ENCODE results near the gene RBM6. TPM values are rescaled to one million over a fixed set of nuclear protein-coding genes. Genes with fewer than 3 reads are reported as not detected.
"Not testable (repeated sequence)": the region's sequence is repeated elsewhere in the genome, so short reads cannot be mapped to it uniquely, and the experiment has no call there.

Gene RBM6
- total and polyA plus RNA-seq, 2 experiments from 2014 or later: 62.7 to 121 TPM

GRCh38 chr3:49930922-49931321, 9.0 kb upstream of the RBM6 start:
- DNase-seq (ENCODE audit: low read depth in 1 of 2, low spot score in 1 of 2): peak in 1 of 2 donors; percentile 81
- Histone ChIP-seq H3K36me3 (no peaks in the 10 kb centered on the region), H3K9me3 (ENCODE audit: low read depth) (no peaks in the 10 kb centered on the region), H3K4me3 (no peak overlapping the region), H3K27me3 (no peaks in the 10 kb centered on the region), H3K27ac (peak overlapping the region; percentile 86), H3K4me1 (ENCODE audit: low read depth) (peaks cover 11% of the 10 kb centered on the region)
- no peak for TF ChIP-seq CTCF (IDR thresholded peaks at IDR 0.05; ENCODE audit: low read depth, low read length)

GRCh38 chr3:49932281-49932680, 7.7 kb upstream of the RBM6 start:
- DNase-seq (ENCODE audit: low read depth in 1 of 2, low spot score in 1 of 2); H3K27ac ChIP-seq; H3K9me3 ChIP-seq (ENCODE audit: low read depth); H3K4me3 ChIP-seq; H3K36me3 ChIP-seq; H3K27me3 ChIP-seq: not testable (repeated sequence)
- H3K4me1 ChIP-seq (ENCODE audit: low read depth): peaks cover 11% of the 10 kb centered on the region

GRCh38 chr3:49937090-49937489, 2.9 kb upstream of the RBM6 start:
- H3K4me1 ChIP-seq (ENCODE audit: low read depth): no peaks in the 10 kb centered on the region
- no peak for DNase-seq (ENCODE audit: low read depth in 1 of 2, low spot score in 1 of 2)
- no peaks in the 10 kb centered on the region for H3K9me3 ChIP-seq (ENCODE audit: low read depth)
- no peak overlapping the region for H3K27ac ChIP-seq
- H3K36me3 ChIP-seq: no peaks in the 10 kb centered on the region
- no peak overlapping the region for H3K4me3 ChIP-seq
- TF ChIP-seq CTCF (IDR thresholded peaks at IDR 0.05; ENCODE audit: low read depth, low read length): no peak
- no peaks in the 10 kb centered on the region for H3K27me3 ChIP-seq

- Histone ChIP-seq H3K36me3 (no peaks in the 10 kb centered on the region), H3K4me3 (peak overlapping the region; percentile 72), H3K4me1 (ENCODE audit: low read depth) (no peaks in the 10 kb centered on the region), H3K27ac (peak overlapping the region; percentile 95), H3K9me3 (ENCODE audit: low read depth) (no peaks in the 10 kb centered on the region), H3K27me3 (no peaks in the 10 kb centered on the region)
- no peak for DNase-seq (ENCODE audit: low read depth in 1 of 2, low spot score in 1 of 2)
- no peak for TF ChIP-seq CTCF (IDR thresholded peaks at IDR 0.05; ENCODE audit: low read depth, low read length)
These were observed 808 bp downstream of the RBM6 start for GRCh38 chr3:49940667-49941249.

- TF ChIP-seq CTCF (IDR thresholded peaks at IDR 0.05; ENCODE audit: low read depth, low read length): no peak
- Histone ChIP-seq H3K4me3 (no peak overlapping the region), H3K4me1 (ENCODE audit: low read depth) (no peaks in the 10 kb centered on the region), H3K27me3 (no peaks in the 10 kb centered on the region), H3K9me3 (ENCODE audit: low read depth) (no peaks in the 10 kb centered on the region), H3K27ac (no peak overlapping the region), H3K36me3 (no peaks in the 10 kb centered on the region)
- DNase-seq (ENCODE audit: low read depth in 1 of 2, low spot score in 1 of 2): no peak
These were observed 2.7 kb downstream of the RBM6 start for GRCh38 chr3:49942651-49943050.

- no peak for TF ChIP-seq CTCF (IDR thresholded peaks at IDR 0.05; ENCODE audit: low read depth, low read length)
- DNase-seq (ENCODE audit: low read depth in 1 of 2, low spot score in 1 of 2): no peak
These were observed 13.0 kb downstream of the RBM6 start for GRCh38 chr3:49952924-49953323.

More at GRCh38 chr3:49952924-49953323, 13.0 kb downstream of the RBM6 start:
- Histone ChIP-seq H3K36me3 (no peaks in the 10 kb centered on the region), H3K4me1 (ENCODE audit: low read depth) (no peaks in the 10 kb centered on the region), H3K4me3 (no peak overlapping the region), H3K9me3 (ENCODE audit: low read depth) (no peaks in the 10 kb centered on the region), H3K27ac (no peak overlapping the region), H3K27me3 (no peaks in the 10 kb centered on the region)

All from cardiac muscle cell (in vitro differentiated cells and primary cell).